Esophagus muscularis mucosa (tissue), 4 donors: Measurements from ENCODE around the gene PTTG1IP2. TPM values are rescaled to one million over a fixed set of nuclear protein-coding genes. Genes with fewer than 3 reads are reported as not detected.

Experiments used
- DNase-seq: peaks from one replicate; pipeline ENCODE4 v3.0.0-alpha.2; 2017; ENCODE audit errors: extremely low spot score
- H3K27ac ChIP-seq, 4 donors: fragments of 200-600 bp; sonication (generic); replicated peaks in 1 of 4; 1 replicate in 3 of 4; 2 replicates in 1 of 4; pipeline ENCODE4 v1.5.1; 2016 to 2019; ENCODE audit warnings: mild to moderate bottlenecking in 1 of 4
- H3K27me3 ChIP-seq, 4 donors: fragments of 200-600 bp; sonication (generic); one replicate each; pipeline versions ENCODE4 v1.5.1 to v1.6.0; 2016 to 2019
- H3K36me3 ChIP-seq, 4 donors: fragments of 200-600 bp; sonication (generic); one replicate each; pipeline ENCODE4 v1.5.1; 2016 to 2019
- H3K4me1 ChIP-seq, 4 donors: fragments of 200-600 bp; sonication (generic); one replicate each; pipeline ENCODE4 v1.5.1; 2016 to 2019
- H3K4me3 ChIP-seq, 4 donors: fragments of 200-600 bp; sonication (generic); 1 replicate in 2 of 4; 2 replicates in 2 of 4; pipeline ENCODE4 v1.5.1; 2016 to 2019; ENCODE audit warnings: mild to moderate bottlenecking in 4 of 4, moderate library complexity in 1 of 4
- H3K9me3 ChIP-seq, 4 donors: fragments of 200-600 bp; sonication (generic); 1 replicate in 3 of 4; 2 replicates in 1 of 4; pipeline ENCODE4 v1.5.1; 2016 to 2019
- EP300 ChIP-seq: sonication (generic); formaldehyde crosslinking; IDR thresholded peaks from one replicate; pipeline ENCODE4 v1.6.1; 2017; ENCODE audit warnings: antibody characterized with exemption
- POLR2A ChIP-seq: fragments of 450-650 bp; IDR thresholded peaks from one replicate; pipeline ENCODE4 v1.6.1; 2017; ENCODE audit warnings: antibody characterized with exemption, moderate library complexity, mild to moderate bottlenecking, low read depth
- POLR2AphosphoS5 ChIP-seq, 2 donors: sonication (generic); formaldehyde crosslinking; IDR thresholded peaks; one replicate each; pipeline ENCODE4 v1.6.1; 2017; ENCODE audit warnings: antibody characterized with exemption in 2 of 2
- WGBS: methylation state at CpG from one replicate; pipeline ENCODE4 v1.1.5; 2018; 5-methylcytosine and 5-hydroxymethylcytosine counted together
- intact Hi-C: fragments of 100-400 bp; cut with DNase I; formaldehyde crosslinking; loops from one replicate; pipeline ENCODE4 v1.15.1; 2023
- total RNA-seq, 4 donors: library from RNA; depleted of rRNA; stranded (reverse); fragments of >200 nt; gene quantifications; one replicate each; pipeline versions ENCODE4 v1.1.0 to v1.2.1, GENCODE V29; 2016
- TF ChIP-seq, protein P1 (sequence below), 3 experiments: fragments of 200-600 bp in 2 of 3; fragments of 450-650 bp in 1 of 3; sonication (generic) in 2 of 3; IDR thresholded peaks; one replicate each; pipeline ENCODE4 v1.5.1; 2017 to 2019; ENCODE audit warnings: antibody characterized with exemption in 3 of 3, mild to moderate bottlenecking in 2 of 3, moderate library complexity in 1 of 3

The PTTG1IP2 gene
- total RNA-seq, 4 donors from 2014 or later, result not detected

- H3K36me3 ChIP-seq, result no peaks in the 10 kb centered on the region
- H3K9me3 ChIP-seq, result no peaks in the 10 kb centered on the region
- no peak overlapping the region for H3K27ac ChIP-seq
- intact Hi-C loops, result no loop called here
- H3K27me3 ChIP-seq, result no peaks in the 10 kb centered on the region
- no peak for TF ChIP-seq EP300
- TF ChIP-seq, protein P1, sequence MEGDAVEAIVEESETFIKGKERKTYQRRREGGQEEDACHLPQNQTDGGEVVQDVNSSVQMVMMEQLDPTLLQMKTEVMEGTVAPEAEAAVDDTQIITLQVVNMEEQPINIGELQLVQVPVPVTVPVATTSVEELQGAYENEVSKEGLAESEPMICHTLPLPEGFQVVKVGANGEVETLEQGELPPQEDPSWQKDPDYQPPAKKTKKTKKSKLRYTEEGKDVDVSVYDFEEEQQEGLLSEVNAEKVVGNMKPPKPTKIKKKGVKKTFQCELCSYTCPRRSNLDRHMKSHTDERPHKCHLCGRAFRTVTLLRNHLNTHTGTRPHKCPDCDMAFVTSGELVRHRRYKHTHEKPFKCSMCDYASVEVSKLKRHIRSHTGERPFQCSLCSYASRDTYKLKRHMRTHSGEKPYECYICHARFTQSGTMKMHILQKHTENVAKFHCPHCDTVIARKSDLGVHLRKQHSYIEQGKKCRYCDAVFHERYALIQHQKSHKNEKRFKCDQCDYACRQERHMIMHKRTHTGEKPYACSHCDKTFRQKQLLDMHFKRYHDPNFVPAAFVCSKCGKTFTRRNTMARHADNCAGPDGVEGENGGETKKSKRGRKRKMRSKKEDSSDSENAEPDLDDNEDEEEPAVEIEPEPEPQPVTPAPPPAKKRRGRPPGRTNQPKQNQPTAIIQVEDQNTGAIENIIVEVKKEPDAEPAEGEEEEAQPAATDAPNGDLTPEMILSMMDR (IDR thresholded peaks at IDR 0.05), result no peak
- no peak for TF ChIP-seq POLR2A
- no peak for TF ChIP-seq POLR2AphosphoS5 (IDR thresholded peaks at IDR 0.05)
- H3K4me3 ChIP-seq, result no peak overlapping the region
- WGBS, result 94% methylated on average over 4 of the region's 4 CpGs
- H3K4me1 ChIP-seq, result no peaks in the 10 kb centered on the region
- no peak for DNase-seq
These were observed 33.1 kb downstream of the PTTG1IP2 start for GRCh38 chr7:90502539-90502938.

DNA sequence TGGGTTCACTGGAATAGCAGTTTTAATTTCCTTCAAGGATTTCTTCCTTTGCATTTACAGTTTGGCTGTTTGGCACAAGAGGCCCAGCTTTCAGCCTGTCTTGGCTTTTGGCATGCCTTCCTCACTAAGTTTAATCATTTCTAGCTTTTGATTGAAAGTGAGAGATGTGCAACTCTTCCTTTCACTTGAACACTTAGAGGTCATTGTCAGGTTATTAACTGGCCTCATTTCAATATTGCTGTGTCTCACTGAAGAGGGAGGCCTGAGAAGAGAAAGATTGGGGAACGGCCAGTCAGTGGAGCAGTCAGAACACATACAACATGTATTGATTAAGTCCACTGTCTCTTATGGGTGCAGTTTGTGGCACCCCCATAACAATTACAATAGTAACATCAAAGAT, 33.9 kb downstream of the PTTG1IP2 start:
- H3K36me3 ChIP-seq, result no peaks in the 10 kb centered on the region
- no peaks in the 10 kb centered on the region for H3K4me1 ChIP-seq
- TF ChIP-seq POLR2AphosphoS5 (IDR thresholded peaks at IDR 0.05) (no peak), EP300 (no peak), POLR2A (no peak)
- TF ChIP-seq, protein P1 (IDR thresholded peaks at IDR 0.05), result no peak
- H3K27me3 ChIP-seq, result no peaks in the 10 kb centered on the region
- no peaks in the 10 kb centered on the region for H3K9me3 ChIP-seq
- intact Hi-C loops, result no loop called here
- H3K27ac ChIP-seq, result no peak overlapping the region
- WGBS, result 95% methylated on average over 1 of the region's 1 CpG
- no peak overlapping the region for H3K4me3 ChIP-seq
- DNase-seq, result no peak

GRCh38 chr7:90507692-90508091, 38.3 kb downstream of the PTTG1IP2 start:
- 91% methylated on average over 1 of the region's 1 CpG for WGBS
- DNase-seq, result no peak
- no peak overlapping the region for H3K4me3 ChIP-seq
- H3K36me3 ChIP-seq, result no peaks in the 10 kb centered on the region
- TF ChIP-seq EP300 (no peak), POLR2AphosphoS5 (IDR thresholded peaks at IDR 0.05) (no peak)
- TF ChIP-seq, protein P1 (IDR thresholded peaks at IDR 0.05), result no peak
- no peaks in the 10 kb centered on the region for H3K27me3 ChIP-seq
- no peaks in the 10 kb centered on the region for H3K4me1 ChIP-seq
- H3K9me3 ChIP-seq, result no peaks in the 10 kb centered on the region
- intact Hi-C loops, result no loop called here
- no peak overlapping the region for H3K27ac ChIP-seq

GRCh38 chr7:90511776-90512175, 42.3 kb downstream of the PTTG1IP2 start:
- no peaks in the 10 kb centered on the region for H3K27me3 ChIP-seq
- H3K4me1 ChIP-seq, result no peaks in the 10 kb centered on the region
- TF ChIP-seq EP300 (no peak), POLR2AphosphoS5 (IDR thresholded peaks at IDR 0.05) (no peak), POLR2A (no peak)
- TF ChIP-seq, protein P1 (IDR thresholded peaks at IDR 0.05), result no peak
- intact Hi-C loops, result no loop called here
- H3K27ac ChIP-seq, result no peak overlapping the region
- H3K9me3 ChIP-seq, result no peaks in the 10 kb centered on the region
- 85% methylated on average over 2 of the region's 2 CpGs for WGBS
- no peak overlapping the region for H3K4me3 ChIP-seq
- DNase-seq, result no peak
- H3K36me3 ChIP-seq, result no peaks in the 10 kb centered on the region

GRCh38 chr7:90512821-90513254, 43.4 kb downstream of the PTTG1IP2 start:
- intact Hi-C loops, result no loop called here
- no peaks in the 10 kb centered on the region for H3K4me1 ChIP-seq
- no peak for DNase-seq
- H3K27ac ChIP-seq, result no peak overlapping the region
- H3K4me3 ChIP-seq, result no peak overlapping the region
- H3K36me3 ChIP-seq, result no peaks in the 10 kb centered on the region
- H3K27me3 ChIP-seq, result no peaks in the 10 kb centered on the region
- 58% methylated on average over 3 of the region's 3 CpGs for WGBS
- no peaks in the 10 kb centered on the region for H3K9me3 ChIP-seq
- TF ChIP-seq POLR2AphosphoS5 (IDR thresholded peaks at IDR 0.05), result no peak
- TF ChIP-seq, protein P1 (IDR thresholded peaks at IDR 0.05), result no peak
- TF ChIP-seq EP300, result no peak
- no peak for TF ChIP-seq POLR2A
